WTC11 (cell line): Measurements from ENCODE around the gene DEPDC4. TPM values are rescaled to one million over a fixed set of nuclear protein-coding genes. Genes with fewer than 3 reads are reported as not detected.

Source experiments
- ATAC-seq: fragments of 200-7000 bp; cut with Tn5 transposase; 2 replicates; pipeline ENCODE4 v1.10.0; 2021; ENCODE audit warnings: mild to moderate bottlenecking, moderate library complexity
- CTCF ChIA-PET: fragments of 300-600 bp; sonication (Branson Sonifier 250); formaldehyde crosslinking; loops from one replicate; lab custom pipeline; 2021; ENCODE audit warnings: antibody characterized with exemption; lab: Charles Lee
- POLR2A ChIA-PET: fragments of 350-600 bp; sonication (Branson Sonifier 250); formaldehyde crosslinking; loops from one replicate; lab custom pipeline; 2021; ENCODE audit warnings: antibody characterized with exemption; lab: Charles Lee
- DNase-seq: peaks from one replicate; pipeline ENCODE4 v3.0.0; 2021; ENCODE audit warnings: low spot score
- H3K27ac Mint-ChIP-seq: 2 replicates; pipeline ENCODE4 v1.8.0; 2021; ENCODE audit warnings: mixed read lengths
- H3K27me3 Mint-ChIP-seq: 2 replicates; pipeline ENCODE4 v1.8.0; 2021; ENCODE audit warnings: low read depth, mild to moderate bottlenecking, moderate library complexity, mixed read lengths
- H3K36me3 Mint-ChIP-seq: 2 replicates; pipeline ENCODE4 v1.8.0; 2021; ENCODE audit warnings: mixed read lengths
- H3K4me1 Mint-ChIP-seq: 2 replicates; pipeline ENCODE4 v1.8.0; 2022; ENCODE audit warnings: mixed read lengths
- H3K4me3 Mint-ChIP-seq: 2 replicates; pipeline ENCODE4 v1.8.0; 2021; ENCODE audit warnings: mild to moderate bottlenecking, moderate library complexity, mixed read lengths
- H3K9me3 Mint-ChIP-seq: 2 replicates; pipeline ENCODE4 v1.8.0; 2021; ENCODE audit warnings: mixed read lengths
- GRHL2 ChIP-seq: fragments of 250-450 bp; sonication (Bioruptor Pico); IDR thresholded peaks from 2 replicates; pipeline ENCODE4 v1.8.0; 2022; ENCODE audit warnings: mild to moderate bottlenecking, moderate library complexity; ENCODE audit not compliant: insufficient replicate concordance, severe bottlenecking
- GTF2I ChIP-seq: fragments of 250-450 bp; sonication (Bioruptor Pico); conservative IDR thresholded peaks from 2 replicates; pipeline ENCODE4 v1.4.0; 2021; ENCODE audit warnings: mild to moderate bottlenecking
- JUN ChIP-seq: sonication (generic); formaldehyde crosslinking; IDR thresholded peaks from 2 replicates; pipeline ENCODE4 v1.8.0; 2023; ENCODE audit warnings: mild to moderate bottlenecking, missing genetic modification reagents
- KAT7 ChIP-seq: sonication (generic); formaldehyde crosslinking; IDR thresholded peaks from 2 replicates; pipeline ENCODE4 v1.8.1; 2023; ENCODE audit warnings: missing genetic modification reagents, mild to moderate bottlenecking, borderline replicate concordance
- SOX15 ChIP-seq: fragments of 250-450 bp; sonication (Bioruptor Pico); IDR thresholded peaks from 2 replicates; pipeline ENCODE4 v1.9.0; 2021; ENCODE audit warnings: mild to moderate bottlenecking
- TP53 ChIP-seq: sonication (generic); formaldehyde crosslinking; IDR thresholded peaks from 2 replicates; pipeline ENCODE4 v1.8.1; 2023; ENCODE audit warnings: mild to moderate bottlenecking, missing genetic modification reagents
- ZNF396 ChIP-seq: fragments of 250-450 bp; sonication (Bioruptor Pico); IDR thresholded peaks from 2 replicates; pipeline ENCODE4 v1.8.0; 2021; ENCODE audit warnings: mild to moderate bottlenecking, moderate library complexity, borderline replicate concordance
- total RNA-seq: library from RNA; stranded (reverse); gene quantifications from 3 replicates; pipeline ENCODE4 v1.2.3, GENCODE V29; 2021
- TF ChIP-seq, protein P1 (sequence below): sonication (generic); formaldehyde crosslinking; IDR thresholded peaks from 2 replicates; pipeline ENCODE4 v1.8.0; 2022; ENCODE audit warnings: mild to moderate bottlenecking, missing genetic modification reagents
- TF ChIP-seq, protein P2 (sequence below): fragments of 250-450 bp; sonication (Bioruptor Pico); IDR thresholded peaks from 2 replicates; pipeline ENCODE4 v1.9.0; 2021; ENCODE audit warnings: mild to moderate bottlenecking
- TF ChIP-seq, protein P3 (sequence below): sonication (generic); formaldehyde crosslinking; IDR thresholded peaks from 2 replicates; pipeline ENCODE4 v1.8.0; 2023; ENCODE audit warnings: missing genetic modification reagents, mild to moderate bottlenecking, borderline replicate concordance
- TF ChIP-seq, protein P4 (sequence below): sonication (generic); formaldehyde crosslinking; IDR thresholded peaks from 2 replicates; pipeline ENCODE4 v1.8.1; 2023; ENCODE audit warnings: mild to moderate bottlenecking, missing genetic modification reagents
- TF ChIP-seq, protein P5 (sequence below): sonication (generic); formaldehyde crosslinking; IDR thresholded peaks from 2 replicates; pipeline ENCODE4 v1.8.1; 2023; ENCODE audit warnings: mild to moderate bottlenecking, missing genetic modification reagents, moderate library complexity
- TF ChIP-seq, protein P6 (sequence below): sonication (generic); formaldehyde crosslinking; IDR thresholded peaks from 2 replicates; pipeline ENCODE4 v1.8.0; 2022; ENCODE audit warnings: mild to moderate bottlenecking, missing genetic modification reagents

Gene DEPDC4
- total RNA-seq, 1 experiment from 2014 or later = 5.5 TPM

DNA sequence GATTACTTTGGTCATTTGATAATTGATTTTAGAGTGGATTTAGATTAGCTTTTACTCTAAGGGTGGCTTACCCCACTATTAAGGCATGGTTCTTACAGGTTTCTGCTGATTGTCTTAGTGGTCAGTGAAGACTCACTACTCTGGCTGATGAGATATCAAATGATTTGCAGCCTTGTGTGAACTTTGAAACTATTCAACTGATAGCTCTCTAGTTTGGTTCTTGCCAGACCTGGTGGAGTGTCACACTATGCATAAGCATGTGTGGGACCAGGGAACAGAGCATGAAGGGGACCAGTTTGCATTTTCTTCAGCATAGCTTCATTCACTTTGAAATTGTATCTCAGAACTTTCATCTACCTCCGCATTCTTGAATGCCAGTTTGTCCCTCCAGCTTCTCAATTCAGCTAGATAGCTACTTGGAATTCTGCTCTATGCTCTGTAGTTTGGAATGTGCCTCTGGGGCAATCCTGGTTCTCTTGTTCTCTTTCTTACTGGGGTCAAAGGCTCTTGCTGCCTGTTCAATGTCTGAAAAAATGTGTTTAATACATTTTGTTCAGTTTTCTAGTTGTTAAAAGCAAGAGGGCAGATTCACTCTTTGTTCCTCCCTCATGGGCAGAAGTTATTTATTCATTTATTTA lies 12.8 kb upstream of the DEPDC4 start:
- Mint-ChIP-seq H3K9me3 (no peaks in the 10 kb centered on the region; the same call in 1 of the 2 replicates), H3K4me1 (peaks cover 12% of the 10 kb centered on the region), H3K27me3 (no peaks in the 10 kb centered on the region), H3K36me3 (peaks cover 9% of the 10 kb centered on the region), H3K4me3 (no peak overlapping the region), H3K27ac (peak overlapping the region; percentile 10)
- ATAC-seq (peak; percentile 57), DNase-seq (no peak)
- TF ChIP-seq, protein P1, sequence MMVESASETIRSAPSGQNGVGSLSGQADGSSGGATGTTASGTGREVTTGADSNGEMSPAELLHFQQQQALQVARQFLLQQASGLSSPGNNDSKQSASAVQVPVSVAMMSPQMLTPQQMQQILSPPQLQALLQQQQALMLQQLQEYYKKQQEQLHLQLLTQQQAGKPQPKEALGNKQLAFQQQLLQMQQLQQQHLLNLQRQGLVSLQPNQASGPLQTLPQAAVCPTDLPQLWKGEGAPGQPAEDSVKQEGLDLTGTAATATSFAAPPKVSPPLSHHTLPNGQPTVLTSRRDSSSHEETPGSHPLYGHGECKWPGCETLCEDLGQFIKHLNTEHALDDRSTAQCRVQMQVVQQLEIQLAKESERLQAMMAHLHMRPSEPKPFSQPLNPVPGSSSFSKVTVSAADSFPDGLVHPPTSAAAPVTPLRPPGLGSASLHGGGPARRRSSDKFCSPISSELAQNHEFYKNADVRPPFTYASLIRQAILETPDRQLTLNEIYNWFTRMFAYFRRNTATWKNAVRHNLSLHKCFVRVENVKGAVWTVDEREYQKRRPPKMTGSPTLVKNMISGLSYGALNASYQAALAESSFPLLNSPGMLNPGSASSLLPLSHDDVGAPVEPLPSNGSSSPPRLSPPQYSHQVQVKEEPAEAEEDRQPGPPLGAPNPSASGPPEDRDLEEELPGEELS (CRISPR knock-in tag) = no peak
- TF ChIP-seq KAT7 (CRISPR knock-in tag) (no peak), GRHL2 (CRISPR knock-in tag) (no peak)
- TF ChIP-seq, protein P2, sequence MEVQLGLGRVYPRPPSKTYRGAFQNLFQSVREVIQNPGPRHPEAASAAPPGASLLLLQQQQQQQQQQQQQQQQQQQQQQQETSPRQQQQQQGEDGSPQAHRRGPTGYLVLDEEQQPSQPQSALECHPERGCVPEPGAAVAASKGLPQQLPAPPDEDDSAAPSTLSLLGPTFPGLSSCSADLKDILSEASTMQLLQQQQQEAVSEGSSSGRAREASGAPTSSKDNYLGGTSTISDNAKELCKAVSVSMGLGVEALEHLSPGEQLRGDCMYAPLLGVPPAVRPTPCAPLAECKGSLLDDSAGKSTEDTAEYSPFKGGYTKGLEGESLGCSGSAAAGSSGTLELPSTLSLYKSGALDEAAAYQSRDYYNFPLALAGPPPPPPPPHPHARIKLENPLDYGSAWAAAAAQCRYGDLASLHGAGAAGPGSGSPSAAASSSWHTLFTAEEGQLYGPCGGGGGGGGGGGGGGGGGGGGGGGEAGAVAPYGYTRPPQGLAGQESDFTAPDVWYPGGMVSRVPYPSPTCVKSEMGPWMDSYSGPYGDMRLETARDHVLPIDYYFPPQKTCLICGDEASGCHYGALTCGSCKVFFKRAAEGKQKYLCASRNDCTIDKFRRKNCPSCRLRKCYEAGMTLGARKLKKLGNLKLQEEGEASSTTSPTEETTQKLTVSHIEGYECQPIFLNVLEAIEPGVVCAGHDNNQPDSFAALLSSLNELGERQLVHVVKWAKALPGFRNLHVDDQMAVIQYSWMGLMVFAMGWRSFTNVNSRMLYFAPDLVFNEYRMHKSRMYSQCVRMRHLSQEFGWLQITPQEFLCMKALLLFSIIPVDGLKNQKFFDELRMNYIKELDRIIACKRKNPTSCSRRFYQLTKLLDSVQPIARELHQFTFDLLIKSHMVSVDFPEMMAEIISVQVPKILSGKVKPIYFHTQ = no peak
- TF ChIP-seq, protein P3, sequence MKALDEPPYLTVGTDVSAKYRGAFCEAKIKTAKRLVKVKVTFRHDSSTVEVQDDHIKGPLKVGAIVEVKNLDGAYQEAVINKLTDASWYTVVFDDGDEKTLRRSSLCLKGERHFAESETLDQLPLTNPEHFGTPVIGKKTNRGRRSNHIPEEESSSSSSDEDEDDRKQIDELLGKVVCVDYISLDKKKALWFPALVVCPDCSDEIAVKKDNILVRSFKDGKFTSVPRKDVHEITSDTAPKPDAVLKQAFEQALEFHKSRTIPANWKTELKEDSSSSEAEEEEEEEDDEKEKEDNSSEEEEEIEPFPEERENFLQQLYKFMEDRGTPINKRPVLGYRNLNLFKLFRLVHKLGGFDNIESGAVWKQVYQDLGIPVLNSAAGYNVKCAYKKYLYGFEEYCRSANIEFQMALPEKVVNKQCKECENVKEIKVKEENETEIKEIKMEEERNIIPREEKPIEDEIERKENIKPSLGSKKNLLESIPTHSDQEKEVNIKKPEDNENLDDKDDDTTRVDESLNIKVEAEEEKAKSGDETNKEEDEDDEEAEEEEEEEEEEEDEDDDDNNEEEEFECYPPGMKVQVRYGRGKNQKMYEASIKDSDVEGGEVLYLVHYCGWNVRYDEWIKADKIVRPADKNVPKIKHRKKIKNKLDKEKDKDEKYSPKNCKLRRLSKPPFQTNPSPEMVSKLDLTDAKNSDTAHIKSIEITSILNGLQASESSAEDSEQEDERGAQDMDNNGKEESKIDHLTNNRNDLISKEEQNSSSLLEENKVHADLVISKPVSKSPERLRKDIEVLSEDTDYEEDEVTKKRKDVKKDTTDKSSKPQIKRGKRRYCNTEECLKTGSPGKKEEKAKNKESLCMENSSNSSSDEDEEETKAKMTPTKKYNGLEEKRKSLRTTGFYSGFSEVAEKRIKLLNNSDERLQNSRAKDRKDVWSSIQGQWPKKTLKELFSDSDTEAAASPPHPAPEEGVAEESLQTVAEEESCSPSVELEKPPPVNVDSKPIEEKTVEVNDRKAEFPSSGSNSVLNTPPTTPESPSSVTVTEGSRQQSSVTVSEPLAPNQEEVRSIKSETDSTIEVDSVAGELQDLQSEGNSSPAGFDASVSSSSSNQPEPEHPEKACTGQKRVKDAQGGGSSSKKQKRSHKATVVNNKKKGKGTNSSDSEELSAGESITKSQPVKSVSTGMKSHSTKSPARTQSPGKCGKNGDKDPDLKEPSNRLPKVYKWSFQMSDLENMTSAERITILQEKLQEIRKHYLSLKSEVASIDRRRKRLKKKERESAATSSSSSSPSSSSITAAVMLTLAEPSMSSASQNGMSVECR (CRISPR knock-in tag) = no peak
- CTCF ChIA-PET = interaction anchor here (0.6 to 1.2 kb wide), 2 partner anchors 9 to 13 kb away, joined by 3 to 5 read pairs; partner anchors contain the start of genes DEPDC4 and SCYL2
- POLR2A ChIA-PET = no interaction called here

DNA sequence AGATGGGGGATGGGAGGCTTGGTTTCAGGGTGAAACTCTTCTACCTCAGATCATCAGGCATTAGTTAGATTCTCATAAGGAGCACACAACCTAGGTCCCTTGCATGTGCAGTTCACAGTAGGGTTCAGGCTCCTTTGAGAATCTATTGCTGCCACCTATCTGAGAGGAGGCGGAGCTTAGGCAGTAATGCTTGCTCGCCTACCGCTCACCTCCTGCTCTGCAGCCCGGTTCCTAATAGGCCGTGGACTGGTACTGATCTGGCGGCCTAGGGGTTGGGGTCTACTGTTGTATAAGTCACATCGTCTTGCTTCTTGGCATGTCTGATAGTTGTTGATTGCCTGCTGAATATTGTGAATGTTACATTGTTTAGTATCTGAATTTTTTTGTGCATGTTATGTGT lies 12.3 kb upstream of the DEPDC4 start:
- no peak overlapping the region for H3K4me3 Mint-ChIP-seq
- ChIA-PET CTCF (interaction anchor here (0.6 to 1.2 kb wide), 3 partner anchors 9 to 126 kb away, joined by 3 to 5 read pairs (median 3); partner anchors contain the start of genes DEPDC4 and SCYL2), POLR2A (no interaction called here)
- H3K27me3 Mint-ChIP-seq = no peaks in the 10 kb centered on the region
- ATAC-seq (peak; percentile 93), DNase-seq (peak; percentile 23)
- peak overlapping the region; percentile 64 for H3K27ac Mint-ChIP-seq
- H3K4me1 Mint-ChIP-seq = peaks cover 12% of the 10 kb centered on the region
- H3K36me3 Mint-ChIP-seq = peaks cover 9% of the 10 kb centered on the region
- no peaks in the 10 kb centered on the region; the same call in 1 of the 2 replicates for H3K9me3 Mint-ChIP-seq
- TF ChIP-seq, protein P1 (CRISPR knock-in tag) = no peak
- no peak for TF ChIP-seq ZNF396
- TF ChIP-seq, protein P4, sequence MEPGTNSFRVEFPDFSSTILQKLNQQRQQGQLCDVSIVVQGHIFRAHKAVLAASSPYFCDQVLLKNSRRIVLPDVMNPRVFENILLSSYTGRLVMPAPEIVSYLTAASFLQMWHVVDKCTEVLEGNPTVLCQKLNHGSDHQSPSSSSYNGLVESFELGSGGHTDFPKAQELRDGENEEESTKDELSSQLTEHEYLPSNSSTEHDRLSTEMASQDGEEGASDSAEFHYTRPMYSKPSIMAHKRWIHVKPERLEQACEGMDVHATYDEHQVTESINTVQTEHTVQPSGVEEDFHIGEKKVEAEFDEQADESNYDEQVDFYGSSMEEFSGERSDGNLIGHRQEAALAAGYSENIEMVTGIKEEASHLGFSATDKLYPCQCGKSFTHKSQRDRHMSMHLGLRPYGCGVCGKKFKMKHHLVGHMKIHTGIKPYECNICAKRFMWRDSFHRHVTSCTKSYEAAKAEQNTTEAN = no peak
- TF ChIP-seq, protein P5, sequence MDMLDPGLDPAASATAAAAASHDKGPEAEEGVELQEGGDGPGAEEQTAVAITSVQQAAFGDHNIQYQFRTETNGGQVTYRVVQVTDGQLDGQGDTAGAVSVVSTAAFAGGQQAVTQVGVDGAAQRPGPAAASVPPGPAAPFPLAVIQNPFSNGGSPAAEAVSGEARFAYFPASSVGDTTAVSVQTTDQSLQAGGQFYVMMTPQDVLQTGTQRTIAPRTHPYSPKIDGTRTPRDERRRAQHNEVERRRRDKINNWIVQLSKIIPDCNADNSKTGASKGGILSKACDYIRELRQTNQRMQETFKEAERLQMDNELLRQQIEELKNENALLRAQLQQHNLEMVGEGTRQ (CRISPR knock-in tag) = no peak
- TF ChIP-seq, protein P6, sequence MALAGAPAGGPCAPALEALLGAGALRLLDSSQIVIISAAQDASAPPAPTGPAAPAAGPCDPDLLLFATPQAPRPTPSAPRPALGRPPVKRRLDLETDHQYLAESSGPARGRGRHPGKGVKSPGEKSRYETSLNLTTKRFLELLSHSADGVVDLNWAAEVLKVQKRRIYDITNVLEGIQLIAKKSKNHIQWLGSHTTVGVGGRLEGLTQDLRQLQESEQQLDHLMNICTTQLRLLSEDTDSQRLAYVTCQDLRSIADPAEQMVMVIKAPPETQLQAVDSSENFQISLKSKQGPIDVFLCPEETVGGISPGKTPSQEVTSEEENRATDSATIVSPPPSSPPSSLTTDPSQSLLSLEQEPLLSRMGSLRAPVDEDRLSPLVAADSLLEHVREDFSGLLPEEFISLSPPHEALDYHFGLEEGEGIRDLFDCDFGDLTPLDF (CRISPR knock-in tag) = no peak
- no peak for TF ChIP-seq JUN (CRISPR knock-in tag)
- TF ChIP-seq, protein P2 = no peak
- no peak for TF ChIP-seq TP53 (CRISPR knock-in tag)
- TF ChIP-seq GTF2I = no peak
- no peak for TF ChIP-seq SOX15 (CRISPR knock-in tag)
